C4-2B (cell line): ENCODE measurements around the gene RILPL1.

Experiments
- CTCF ChIP-seq: fragments of 450-650 bp; conservative IDR thresholded peaks from 2 replicates; pipeline ENCODE4 v1.5.1; 2017; ENCODE audit warnings: mild to moderate bottlenecking
- ZFX ChIP-seq: fragments of 450-650 bp; IDR thresholded peaks from 2 replicates; pipeline ENCODE4 v1.6.1; 2017

- no peak for TF ChIP-seq CTCF
- no peak for TF ChIP-seq ZFX
These were observed 44.7 kb upstream of the RILPL1 start for GRCh38 chr12:123578243-123578642.
